Measurements from ENCODE around the gene PPP1R10.

PPP1R10 gene

DNA sequence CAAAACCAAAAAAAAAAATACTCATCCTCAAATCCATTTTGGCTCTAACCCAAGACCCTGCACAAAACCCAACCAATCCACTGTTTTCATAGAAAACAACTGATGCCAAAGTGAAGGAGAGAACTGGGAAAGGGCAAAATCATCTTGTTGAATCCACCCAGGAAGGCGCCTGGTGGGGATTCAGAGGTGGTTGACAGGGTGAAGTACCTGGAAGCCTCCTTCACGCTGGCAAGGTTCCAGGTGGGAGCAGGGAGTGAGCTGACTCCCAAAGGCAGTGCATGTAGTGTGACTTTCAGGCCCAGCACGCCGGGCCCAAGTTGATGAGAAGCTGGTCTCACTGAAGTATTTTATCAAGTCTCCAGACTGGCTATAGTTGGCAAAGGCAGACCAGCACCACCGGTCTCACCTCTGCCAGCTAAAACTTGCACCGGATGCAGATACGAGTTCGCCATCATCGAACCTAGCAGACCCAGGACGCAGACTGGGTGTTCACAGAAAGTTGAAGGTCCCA, 16.5 kb downstream of the PPP1R10 start:
- Histone ChIP-seq H3K4me2 (ENCODE audit: low read depth, low read length) (no peak overlapping the region), H3K9me2 (replicated peaks; ENCODE audit: insufficient read depth, low read length) (no peaks in the 10 kb centered on the region), H3K4me3 (ENCODE audit: low read length) (no peak overlapping the region), H2AFZ (ENCODE audit: low read length) (no peak overlapping the region), H3K27me3 (replicated peaks; ENCODE audit: insufficient read depth, low read length) (no peaks in the 10 kb centered on the region), H4K20me1 (ENCODE audit: insufficient read depth, low read length) (peaks cover 14% of the 10 kb centered on the region; the same call in 1 of the 2 replicates), H3K4me1 (ENCODE audit: low read length) (no peaks in the 10 kb centered on the region), H3K36me3 (replicated peaks; ENCODE audit: insufficient read depth, low read length) (peaks cover 34% of the 10 kb centered on the region), H3K9ac (ENCODE audit: low read length) (no peak overlapping the region), H3K27ac (ENCODE audit: low read length) (no peak overlapping the region), H3K79me2 (ENCODE audit: low read length) (peaks cover 11% of the 10 kb centered on the region), H3F3A (ENCODE audit: insufficient read depth, low read length) (peaks cover 67% of the 10 kb centered on the region), H3K9me3 (replicated peaks; ENCODE audit: insufficient read depth, low read length) (no peaks in the 10 kb centered on the region)
- TF ChIP-seq EZH2phosphoT487 (IDR thresholded peaks at IDR 0.05; ENCODE audit: low read length) (no peak), CTCF (IDR thresholded peaks at IDR 0.05; ENCODE audit: low read length) (no peak), EZH2 (optimal IDR thresholded peaks at IDR 0.05; ENCODE audit: low read depth, low read length) (no peak)
- no peak for DNase-seq

GRCh38 chr6:30599625-30600324, 17.3 kb downstream of the PPP1R10 start:
- no peaks in the 10 kb centered on the region for H3K27me3 ChIP-seq (replicated peaks; ENCODE audit: insufficient read depth, low read length)
- no peak overlapping the region for H3K27ac ChIP-seq (ENCODE audit: low read length)
- TF ChIP-seq EZH2 (optimal IDR thresholded peaks at IDR 0.05; ENCODE audit: low read depth, low read length) (no peak), CTCF (IDR thresholded peaks at IDR 0.05; ENCODE audit: low read length) (no peak), EZH2phosphoT487 (IDR thresholded peaks at IDR 0.05; ENCODE audit: low read length) (no peak)
- peaks cover 6% of the 10 kb centered on the region for H3K79me2 ChIP-seq (ENCODE audit: low read length)
- DNase-seq: no peak
- peaks cover 65% of the 10 kb centered on the region for H3F3A ChIP-seq (ENCODE audit: insufficient read depth, low read length)
- H3K4me3 ChIP-seq (ENCODE audit: low read length): no peak overlapping the region
- H3K4me2 ChIP-seq (ENCODE audit: low read depth, low read length): no peak overlapping the region
- H3K36me3 ChIP-seq (replicated peaks; ENCODE audit: insufficient read depth, low read length): peaks cover 29% of the 10 kb centered on the region
- H4K20me1 ChIP-seq (ENCODE audit: insufficient read depth, low read length): peaks cover 14% of the 10 kb centered on the region; the same call in 1 of the 2 replicates
- no peaks in the 10 kb centered on the region for H3K4me1 ChIP-seq (ENCODE audit: low read length)
- H2AFZ ChIP-seq (ENCODE audit: low read length): no peak overlapping the region
- no peaks in the 10 kb centered on the region for H3K9me2 ChIP-seq (replicated peaks; ENCODE audit: insufficient read depth, low read length)
- no peak overlapping the region for H3K9ac ChIP-seq (ENCODE audit: low read length)
- H3K9me3 ChIP-seq (replicated peaks; ENCODE audit: insufficient read depth, low read length): no peaks in the 10 kb centered on the region

DNA sequence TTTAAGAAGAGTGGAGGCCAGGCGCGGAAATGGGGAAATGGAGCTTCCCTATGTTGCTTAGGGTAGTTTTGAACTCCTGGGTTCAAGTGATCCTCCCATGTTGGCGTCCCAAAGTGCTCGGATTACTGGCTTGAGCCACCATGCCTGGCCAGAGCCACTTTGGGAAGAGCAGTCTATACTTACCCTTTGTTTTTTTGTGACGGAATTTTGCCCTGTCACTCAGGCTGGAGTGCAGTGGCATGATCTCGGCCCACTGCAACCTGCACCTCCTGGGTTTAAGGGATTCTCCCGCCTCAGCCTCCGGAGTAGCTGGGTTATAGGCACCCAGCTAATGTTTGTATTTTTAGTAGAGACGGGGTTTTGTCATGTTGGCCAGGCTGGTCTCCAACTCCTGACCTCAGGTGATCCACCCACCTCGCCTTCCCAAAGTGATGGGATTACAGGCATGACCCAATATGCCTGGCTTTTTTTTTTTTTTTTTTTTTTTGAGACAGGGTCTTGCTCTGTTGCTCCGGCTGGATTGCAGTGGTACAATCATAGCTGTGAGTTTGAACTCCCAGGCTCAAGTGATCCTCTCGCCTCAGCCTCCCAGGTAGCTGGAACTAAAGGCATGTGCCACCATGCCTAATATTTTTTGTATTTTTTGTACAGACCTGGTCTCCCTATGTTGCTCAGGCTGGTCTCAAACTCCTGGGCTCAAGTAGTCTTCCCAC, 18.0 kb downstream of the PPP1R10 start:
- no peaks in the 10 kb centered on the region for H3K4me1 ChIP-seq (ENCODE audit: low read length)
- H3K4me3 ChIP-seq (ENCODE audit: low read length): no peak overlapping the region
- peaks cover 62% of the 10 kb centered on the region for H3F3A ChIP-seq (ENCODE audit: insufficient read depth, low read length)
- H3K27me3 ChIP-seq (replicated peaks; ENCODE audit: insufficient read depth, low read length): no peaks in the 10 kb centered on the region
- H3K36me3 ChIP-seq (replicated peaks; ENCODE audit: insufficient read depth, low read length): peaks cover 22% of the 10 kb centered on the region
- peaks cover 7% of the 10 kb centered on the region; the same call in 1 of the 2 replicates for H3K79me2 ChIP-seq (ENCODE audit: low read length)
- no peaks in the 10 kb centered on the region for H3K9me3 ChIP-seq (replicated peaks; ENCODE audit: insufficient read depth, low read length)
- H3K4me2 ChIP-seq (ENCODE audit: low read depth, low read length): no peak overlapping the region
- no peaks in the 10 kb centered on the region for H3K9me2 ChIP-seq (replicated peaks; ENCODE audit: insufficient read depth, low read length)
- H4K20me1 ChIP-seq (ENCODE audit: insufficient read depth, low read length): peaks cover 10% of the 10 kb centered on the region; the same call in 1 of the 2 replicates
- H3K27ac ChIP-seq (ENCODE audit: low read length): no peak overlapping the region
- H3K9ac ChIP-seq (ENCODE audit: low read length): no peak overlapping the region
- TF ChIP-seq CTCF (IDR thresholded peaks at IDR 0.05; ENCODE audit: low read length): no peak
- H2AFZ ChIP-seq (ENCODE audit: low read length): no peak overlapping the region
- no peak for DNase-seq
